ENCODE data around the gene KCNT1. TPM values are rescaled to one million over a fixed set of nuclear protein-coding genes. Genes with fewer than 3 reads are reported as not detected.

The KCNT1 gene
- total and polyA plus RNA-seq, 10 of the 15 experiments (the other 5 are each of a cell fraction or from before 2014, with no cell fraction given): not detected

DNA sequence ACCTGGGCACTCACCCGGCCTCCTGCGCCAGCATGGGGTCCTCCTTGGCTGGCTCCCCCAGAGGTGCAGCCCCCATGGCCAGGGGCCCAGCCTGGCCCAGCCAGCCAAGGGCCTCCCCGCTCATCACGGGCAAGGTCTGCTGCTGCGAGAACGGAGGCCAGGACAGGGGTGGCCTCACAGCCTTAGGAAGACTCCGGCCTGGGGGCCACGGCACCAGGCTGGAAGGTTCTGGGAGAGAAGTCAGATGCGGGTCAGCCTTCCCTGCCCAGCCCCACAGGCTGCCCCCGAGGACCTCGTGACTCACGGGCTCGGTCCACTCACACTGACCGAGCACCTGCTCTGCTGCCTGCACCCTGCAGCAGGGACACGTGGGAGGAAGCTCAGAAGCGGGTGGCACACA, 6.9 kb upstream of the KCNT1 start:
- SMC1A ChIA-PET (ENCODE audit: uncharacterized antibody, unreplicated experiment): no interaction called here
- no TSS peak for BruUV-seq (replicated peaks)
- no peak for FAIRE-seq

More for the DNA sequence above, 6.9 kb upstream of the KCNT1 start:
- Histone ChIP-seq H3K36me3 (ENCODE audit: control insufficient read depth in 2 of 2, insufficient read depth in 2 of 2, low read length in 1 of 2) (no peaks in the 10 kb centered on the region), H3K27ac (ENCODE audit: control insufficient read depth, insufficient read depth) (no peak overlapping the region), H3K9me3 (replicated peaks; ENCODE audit: control insufficient read depth, insufficient read depth, low read length) (no peaks in the 10 kb centered on the region), H3K27me3 (replicated peaks in 1 of 2; ENCODE audit: control insufficient read depth in 2 of 2, insufficient read depth in 2 of 2, low read length in 1 of 2) (no peaks in the 10 kb centered on the region; a peak in 2 of 4 replicates), H2AFZ (ENCODE audit: control insufficient read depth, low read depth, low read length) (no peak overlapping the region), H3K4me1 (ENCODE audit: control insufficient read depth, insufficient read depth, low read length) (no peaks in the 10 kb centered on the region), H3K4me3 (no peak overlapping the region), H4K20me1 (ENCODE audit: control insufficient read depth, insufficient read depth) (no peaks in the 10 kb centered on the region), H3K79me2 (ENCODE audit: control insufficient read depth, insufficient read depth, low read length) (no peaks in the 10 kb centered on the region), H3K9ac (ENCODE audit: control insufficient read depth, insufficient read depth, low read length) (no peak overlapping the region), H3K4me2 (ENCODE audit: control insufficient read depth, insufficient read depth) (no peak overlapping the region)
- in situ Hi-C loops (cut with MboI) (no loop called here), intact Hi-C loops (cut with micrococcal nuclease; ENCODE audit: unreplicated experiment) (no loop called here)
- CTCF ChIA-PET: no interaction called here
- 23% methylated on average over 16 of the region's 16 CpGs for WGBS (ENCODE audit: insufficient coverage, insufficient replicate concordance, low lambda C conversion rate, missing lambda C conversion rate)
- ATAC-seq (no peak), DNase-seq (ENCODE audit: low read depth, low spot score) (no peak)
- TF ChIP-seq, protein P1, sequence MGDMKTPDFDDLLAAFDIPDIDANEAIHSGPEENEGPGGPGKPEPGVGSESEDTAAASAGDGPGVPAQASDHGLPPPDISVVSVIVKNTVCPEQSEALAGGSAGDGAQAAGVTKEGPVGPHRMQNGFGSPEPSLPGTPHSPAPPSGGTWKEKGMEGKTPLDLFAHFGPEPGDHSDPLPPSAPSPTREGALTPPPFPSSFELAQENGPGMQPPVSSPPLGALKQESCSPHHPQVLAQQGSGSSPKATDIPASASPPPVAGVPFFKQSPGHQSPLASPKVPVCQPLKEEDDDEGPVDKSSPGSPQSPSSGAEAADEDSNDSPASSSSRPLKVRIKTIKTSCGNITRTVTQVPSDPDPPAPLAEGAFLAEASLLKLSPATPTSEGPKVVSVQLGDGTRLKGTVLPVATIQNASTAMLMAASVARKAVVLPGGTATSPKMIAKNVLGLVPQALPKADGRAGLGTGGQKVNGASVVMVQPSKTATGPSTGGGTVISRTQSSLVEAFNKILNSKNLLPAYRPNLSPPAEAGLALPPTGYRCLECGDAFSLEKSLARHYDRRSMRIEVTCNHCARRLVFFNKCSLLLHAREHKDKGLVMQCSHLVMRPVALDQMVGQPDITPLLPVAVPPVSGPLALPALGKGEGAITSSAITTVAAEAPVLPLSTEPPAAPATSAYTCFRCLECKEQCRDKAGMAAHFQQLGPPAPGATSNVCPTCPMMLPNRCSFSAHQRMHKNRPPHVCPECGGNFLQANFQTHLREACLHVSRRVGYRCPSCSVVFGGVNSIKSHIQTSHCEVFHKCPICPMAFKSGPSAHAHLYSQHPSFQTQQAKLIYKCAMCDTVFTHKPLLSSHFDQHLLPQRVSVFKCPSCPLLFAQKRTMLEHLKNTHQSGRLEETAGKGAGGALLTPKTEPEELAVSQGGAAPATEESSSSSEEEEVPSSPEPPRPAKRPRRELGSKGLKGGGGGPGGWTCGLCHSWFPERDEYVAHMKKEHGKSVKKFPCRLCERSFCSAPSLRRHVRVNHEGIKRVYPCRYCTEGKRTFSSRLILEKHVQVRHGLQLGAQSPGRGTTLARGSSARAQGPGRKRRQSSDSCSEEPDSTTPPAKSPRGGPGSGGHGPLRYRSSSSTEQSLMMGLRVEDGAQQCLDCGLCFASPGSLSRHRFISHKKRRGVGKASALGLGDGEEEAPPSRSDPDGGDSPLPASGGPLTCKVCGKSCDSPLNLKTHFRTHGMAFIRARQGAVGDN (IDR thresholded peaks at IDR 0.05): no peak
- no peak for TF ChIP-seq ZNF274 (IDR thresholded peaks at IDR 0.05; ENCODE audit: insufficient read depth, insufficient read length)
- TF ChIP-seq PML (IDR thresholded peaks at IDR 0.05; ENCODE audit: low read length): no peak
- no peak for TF ChIP-seq TCF3 (IDR thresholded peaks at IDR 0.05; ENCODE audit: borderline replicate concordance, insufficient read depth, low read depth, low read length)
- no peak for TF ChIP-seq SIN3A (IDR thresholded peaks at IDR 0.05; ENCODE audit: low read depth, low read length)
- RAD21 ChIA-PET (ENCODE audit: unreplicated experiment): no interaction called here
- POLR2A ChIA-PET: no interaction called here

All from GM12878 (cell line).